Activated naive CD8-positive, alpha-beta T cell treated with anti-CD3 and anti-CD28 coated beads for 36 hours (primary cell): ENCODE results near the gene DDRGK1. TPM values are rescaled to one million over a fixed set of nuclear protein-coding genes. Genes with fewer than 3 reads are reported as not detected.
"Not testable (repeated sequence)": the region's sequence is repeated elsewhere in the genome, so short reads cannot be mapped to it uniquely, and the experiment has no call there.

Source experiments
- DNase-seq: peaks from one replicate; pipeline ENCODE4 v3.0.0; 2021
- H3K27ac Mint-ChIP-seq: one replicate; pipeline ENCODE4 v1.8.0; 2022; ENCODE audit warnings: mild to moderate bottlenecking, moderate library complexity, mixed read lengths
- H3K27me3 Mint-ChIP-seq: one replicate; pipeline ENCODE4 v1.8.0; 2022; ENCODE audit warnings: mild to moderate bottlenecking, mixed read lengths
- H3K36me3 Mint-ChIP-seq: one replicate; pipeline ENCODE4 v1.8.0; 2021; ENCODE audit warnings: mild to moderate bottlenecking, mixed read lengths
- H3K4me1 Mint-ChIP-seq: one replicate; pipeline ENCODE4 v1.8.0; 2021; ENCODE audit warnings: mixed read lengths
- H3K4me3 Mint-ChIP-seq: one replicate; pipeline ENCODE4 v1.8.0; 2022; ENCODE audit warnings: mild to moderate bottlenecking, moderate library complexity, mixed read lengths
- H3K9me3 Mint-ChIP-seq: one replicate; pipeline ENCODE4 v1.8.0; 2022; ENCODE audit warnings: mixed read lengths
- total RNA-seq, 2 experiments: library from RNA; stranded (reverse); gene quantifications; one replicate each; pipeline ENCODE4 v1.2.3, GENCODE V29; 2021

The DDRGK1 gene
- total RNA-seq, 2 experiments from 2014 or later, result 58.8 to 62.0 TPM

GRCh38 chr20:3188823-3189413, 15.6 kb downstream of the DDRGK1 start:
- Mint-ChIP-seq H3K4me1 (peaks cover 4% of the 10 kb centered on the region), H3K9me3 (no peaks in the 10 kb centered on the region), H3K4me3 (no peak overlapping the region), H3K27ac (peak overlapping the region; percentile 44), H3K36me3 (peaks cover 10% of the 10 kb centered on the region), H3K27me3 (no peaks in the 10 kb centered on the region)
- DNase-seq, result no peak

GRCh38 chr20:3187861-3188260, 16.6 kb downstream of the DDRGK1 start:
- not testable (repeated sequence) for H3K4me1 Mint-ChIP-seq, H3K27ac Mint-ChIP-seq, H3K4me3 Mint-ChIP-seq, H3K9me3 Mint-ChIP-seq, DNase-seq, H3K36me3 Mint-ChIP-seq, H3K27me3 Mint-ChIP-seq

DNA sequence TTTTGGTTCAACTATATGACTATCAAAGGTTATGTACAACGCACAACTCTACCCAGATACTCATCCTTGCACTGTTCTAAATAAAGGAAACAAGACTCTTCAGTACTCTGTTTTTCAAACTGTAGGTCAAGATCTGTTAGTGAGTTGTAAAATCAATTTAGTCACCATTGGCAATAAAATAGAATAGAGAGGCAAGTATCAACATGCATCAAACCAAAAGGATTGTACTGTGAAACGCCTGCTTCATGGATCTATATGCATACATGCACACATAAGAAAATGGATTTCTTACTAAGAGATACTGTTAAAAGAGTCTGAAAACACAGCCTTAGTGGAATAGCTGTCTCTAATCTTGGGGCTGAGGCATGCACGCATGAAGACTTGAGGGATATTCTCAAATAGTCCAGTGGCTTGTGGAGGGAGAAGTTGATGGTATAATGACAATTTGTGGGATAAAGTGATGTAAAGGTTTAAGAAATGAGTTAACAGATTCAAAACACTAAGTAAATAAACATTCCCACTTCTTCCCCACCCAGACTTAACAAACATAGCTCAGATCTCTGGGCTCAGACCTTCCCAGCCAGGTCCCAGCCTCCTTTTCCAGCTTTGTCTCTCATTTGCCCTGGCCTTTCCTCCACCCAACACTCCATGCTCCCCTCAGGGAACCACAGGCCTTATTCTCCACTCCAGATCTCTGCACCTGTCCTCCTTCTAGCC, 20.4 kb downstream of the DDRGK1 start:
- Mint-ChIP-seq H3K4me1 (no peaks in the 10 kb centered on the region), H3K27ac (no peak overlapping the region), H3K9me3 (no peaks in the 10 kb centered on the region), H3K36me3 (peaks cover 2% of the 10 kb centered on the region), H3K4me3 (no peak overlapping the region), H3K27me3 (no peaks in the 10 kb centered on the region)
- no peak for DNase-seq

GRCh38 chr20:3182429-3182828, 22.1 kb downstream of the DDRGK1 start:
- DNase-seq, H3K36me3 Mint-ChIP-seq, H3K27me3 Mint-ChIP-seq, H3K4me1 Mint-ChIP-seq, H3K27ac Mint-ChIP-seq, H3K4me3 Mint-ChIP-seq, H3K9me3 Mint-ChIP-seq: not testable (repeated sequence)

GRCh38 chr20:3181270-3181669, 23.2 kb downstream of the DDRGK1 start:
- Mint-ChIP-seq H3K9me3 (no peaks in the 10 kb centered on the region), H3K4me1 (no peaks in the 10 kb centered on the region), H3K27ac (no peak overlapping the region), H3K4me3 (no peak overlapping the region), H3K27me3 (no peaks in the 10 kb centered on the region), H3K36me3 (peaks cover 2% of the 10 kb centered on the region)
- DNase-seq, result no peak

GRCh38 chr20:3180319-3180718, 24.2 kb downstream of the DDRGK1 start:
- H3K27ac Mint-ChIP-seq, result no peak overlapping the region
- H3K36me3 Mint-ChIP-seq, result no peaks in the 10 kb centered on the region
- no peaks in the 10 kb centered on the region for H3K9me3 Mint-ChIP-seq
- H3K4me3 Mint-ChIP-seq, result no peak overlapping the region
- DNase-seq, result no peak
- no peaks in the 10 kb centered on the region for H3K27me3 Mint-ChIP-seq
- H3K4me1 Mint-ChIP-seq, result no peaks in the 10 kb centered on the region

- Mint-ChIP-seq H3K36me3 (no peaks in the 10 kb centered on the region), H3K27me3 (no peaks in the 10 kb centered on the region), H3K4me3 (no peak overlapping the region), H3K9me3 (no peaks in the 10 kb centered on the region), H3K4me1 (no peaks in the 10 kb centered on the region), H3K27ac (no peak overlapping the region)
- DNase-seq, result no peak
These were observed 26.6 kb downstream of the DDRGK1 start for GRCh38 chr20:3177746-3178485.

GRCh38 chr20:3175270-3175669, 29.2 kb downstream of the DDRGK1 start:
- no peak overlapping the region for H3K27ac Mint-ChIP-seq
- no peaks in the 10 kb centered on the region for H3K9me3 Mint-ChIP-seq
- H3K4me1 Mint-ChIP-seq, result peaks cover 5% of the 10 kb centered on the region
- no peak for DNase-seq
- no peaks in the 10 kb centered on the region for H3K36me3 Mint-ChIP-seq
- H3K27me3 Mint-ChIP-seq, result no peaks in the 10 kb centered on the region
- H3K4me3 Mint-ChIP-seq, result no peak overlapping the region

DNA sequence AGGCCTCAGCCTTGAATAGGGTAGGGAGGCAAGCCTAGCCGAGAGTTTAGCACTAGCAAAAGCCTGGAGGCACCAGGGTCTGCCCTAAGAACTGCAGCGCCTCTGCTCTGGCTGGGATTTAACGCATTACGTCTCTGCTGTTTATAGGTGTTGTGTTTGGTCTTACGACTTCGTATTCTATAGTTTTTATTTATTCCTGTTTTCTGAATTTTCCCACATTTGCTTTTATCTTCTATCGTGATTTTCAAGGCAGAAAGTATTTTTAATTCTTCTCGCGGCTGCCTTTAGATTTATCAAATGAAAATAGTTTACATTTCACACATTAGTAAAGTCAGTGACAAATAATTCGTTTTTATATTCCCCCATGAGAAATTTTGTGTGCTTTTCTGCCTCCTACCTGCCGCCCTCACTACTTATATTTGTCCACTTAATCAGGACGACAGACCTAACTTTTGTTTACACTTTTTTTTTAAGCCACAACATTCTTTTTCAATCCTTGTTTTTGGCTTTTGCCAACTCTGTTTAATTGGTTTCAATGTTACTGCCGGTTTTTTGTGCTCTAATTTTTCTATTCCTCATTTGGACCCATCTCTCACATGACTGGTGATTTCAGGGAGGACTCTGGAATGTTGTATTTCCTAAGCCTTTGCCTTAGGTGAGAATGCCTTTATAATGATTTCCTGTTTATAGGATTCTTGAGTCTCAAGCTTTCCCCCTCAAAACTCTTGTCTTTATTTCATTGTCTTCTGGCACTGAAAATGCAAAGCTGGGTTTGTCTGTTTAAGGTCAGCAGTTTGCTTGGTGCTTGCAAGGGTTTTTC, 29.8 kb downstream of the DDRGK1 start:
- no peaks in the 10 kb centered on the region for H3K36me3 Mint-ChIP-seq
- DNase-seq, result no peak
- H3K4me1 Mint-ChIP-seq, result peaks cover 5% of the 10 kb centered on the region
- H3K27ac Mint-ChIP-seq, result no peak overlapping the region
- peaks cover 3% of the 10 kb centered on the region for H3K27me3 Mint-ChIP-seq
- no peaks in the 10 kb centered on the region for H3K9me3 Mint-ChIP-seq
- H3K4me3 Mint-ChIP-seq, result peak overlapping the region; percentile 80

GRCh38 chr20:3173610-3174441, 30.7 kb downstream of the DDRGK1 start:
- Mint-ChIP-seq H3K9me3 (no peaks in the 10 kb centered on the region), H3K36me3 (no peaks in the 10 kb centered on the region), H3K4me1 (peaks cover 5% of the 10 kb centered on the region), H3K27ac (no peak overlapping the region), H3K27me3 (peaks cover 6% of the 10 kb centered on the region), H3K4me3 (peak overlapping the region; percentile 80)
- peak; percentile 94 for DNase-seq

DNA sequence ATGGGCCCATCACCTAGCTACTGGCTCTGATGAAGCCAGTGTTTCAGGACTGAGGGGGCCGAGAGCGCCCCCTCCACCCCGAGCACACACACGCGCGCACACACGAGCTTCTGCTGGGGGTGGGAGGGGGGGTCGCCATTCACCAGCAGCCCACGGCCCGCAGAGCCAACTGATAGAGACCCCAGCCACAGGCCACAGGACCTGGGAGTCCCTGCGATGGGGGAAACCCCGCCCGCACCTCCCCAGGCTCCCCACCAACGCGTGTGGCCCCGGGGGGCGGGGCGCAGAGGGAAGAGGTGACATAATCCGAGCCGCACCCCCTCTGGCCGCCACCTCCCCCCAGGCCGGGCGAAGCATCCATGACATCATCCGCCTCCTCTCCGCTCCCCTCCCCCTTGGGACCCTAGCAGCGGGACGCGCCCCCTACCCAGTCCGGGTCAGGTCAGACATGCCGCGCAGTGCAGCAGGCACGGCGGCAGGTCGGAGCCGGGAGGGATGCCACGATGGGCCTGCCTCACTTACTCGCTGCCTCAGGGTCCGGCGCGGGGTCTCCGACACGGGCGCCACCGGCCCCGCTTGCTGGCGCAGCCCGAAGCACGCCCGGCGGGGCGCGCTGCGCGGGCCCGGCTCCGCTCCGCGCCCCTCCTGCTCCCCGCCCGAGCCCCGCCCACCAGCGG, 31.4 kb downstream of the DDRGK1 start, which contains the start of gene LZTS3:
Gene LZTS3, minus strand, starts transcription at position 617 of the 677 bp plus-strand sequence. CDS start 6,386 bp downstream, outside the sequence.
- H3K36me3 Mint-ChIP-seq, result no peaks in the 10 kb centered on the region
- no peak within 1 kb of the TSS for H3K27ac Mint-ChIP-seq
- peaks cover 11% of the 10 kb centered on the region for H3K27me3 Mint-ChIP-seq
- DNase-seq, result peak; percentile 89
- peaks cover 9% of the 10 kb centered on the region for H3K4me1 Mint-ChIP-seq
- no peaks in the 10 kb centered on the region for H3K9me3 Mint-ChIP-seq
- peak within 1 kb of the TSS; percentile 80 for H3K4me3 Mint-ChIP-seq

DNA sequence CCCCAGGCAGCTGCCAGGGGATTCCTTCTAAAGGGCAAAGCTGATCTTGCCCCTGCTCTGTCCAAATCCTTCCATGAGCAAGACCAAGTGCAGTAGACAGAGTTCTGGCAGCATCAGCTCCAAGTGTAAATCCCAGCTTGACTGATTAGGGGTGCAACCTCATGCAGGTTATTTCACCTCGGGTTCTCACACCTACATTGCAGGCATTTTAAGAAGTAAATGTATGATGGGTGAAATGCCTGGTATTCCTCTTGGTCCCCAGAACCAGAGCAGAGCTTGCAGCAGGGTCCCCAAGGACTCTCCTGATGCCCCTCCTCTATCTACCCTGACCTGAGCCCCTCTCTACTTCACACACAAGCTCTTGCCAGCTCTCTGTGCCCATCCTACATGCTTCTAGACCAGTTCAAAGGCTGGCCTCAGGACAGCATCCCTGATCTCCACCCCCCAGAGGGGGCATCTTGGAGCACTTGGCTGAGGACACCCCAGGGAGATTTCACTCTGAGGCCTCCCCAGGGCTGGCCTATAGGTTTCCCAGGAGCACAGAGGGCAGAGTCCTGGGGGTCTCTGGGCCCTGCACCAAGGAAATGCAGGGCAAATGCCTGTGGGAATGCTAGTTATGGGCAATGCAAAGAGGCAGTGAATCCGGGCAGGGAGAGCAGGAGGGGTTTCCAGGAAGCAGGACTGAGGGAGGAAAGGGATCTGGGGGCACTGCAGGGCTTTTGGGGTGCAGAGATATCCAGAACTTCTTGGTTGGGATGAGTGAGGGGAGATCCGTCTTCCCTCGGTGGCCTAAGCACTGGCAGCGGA, 32.2 kb downstream of the DDRGK1 start:
- H3K27ac Mint-ChIP-seq, result no peak overlapping the region
- H3K27me3 Mint-ChIP-seq, result peaks cover 16% of the 10 kb centered on the region
- peak overlapping the region; percentile 80 for H3K4me3 Mint-ChIP-seq
- no peaks in the 10 kb centered on the region for H3K9me3 Mint-ChIP-seq
- DNase-seq, result no peak
- H3K4me1 Mint-ChIP-seq, result peaks cover 11% of the 10 kb centered on the region
- no peaks in the 10 kb centered on the region for H3K36me3 Mint-ChIP-seq
